Neural crest cell (in vitro differentiated cells): ENCODE measurements around the gene RPS18. TPM values are rescaled to one million over a fixed set of nuclear protein-coding genes. Genes with fewer than 3 reads are reported as not detected.

Experiments
- DNase-seq: peaks from one replicate; pipeline ENCODE4 v3.0.0; 2021; ENCODE audit warnings: low read depth, mixed read lengths, low spot score
- H3K27ac Mint-ChIP-seq: one replicate; pipeline ENCODE4 v1.8.0; 2021; ENCODE audit warnings: mild to moderate bottlenecking, mixed read lengths; ENCODE audit not compliant: unreplicated experiment
- H3K27me3 Mint-ChIP-seq: 2 replicates; pipeline ENCODE4 v1.8.0; 2021; ENCODE audit warnings: low read depth, mild to moderate bottlenecking, mixed read lengths
- H3K36me3 Mint-ChIP-seq: 2 replicates; pipeline ENCODE4 v1.8.0; 2021; ENCODE audit warnings: low read depth, mild to moderate bottlenecking, mixed read lengths
- H3K4me1 Mint-ChIP-seq: 2 replicates; pipeline ENCODE4 v1.8.0; 2021; ENCODE audit warnings: mixed read lengths
- H3K4me3 Mint-ChIP-seq: one replicate; pipeline ENCODE4 v1.8.0; 2021; ENCODE audit warnings: mild to moderate bottlenecking, mixed read lengths
- H3K9me3 Mint-ChIP-seq: 2 replicates; pipeline ENCODE4 v1.8.0; 2021; ENCODE audit warnings: mixed read lengths
- CTCF ChIP-seq: fragments of 200-600 bp; sonication (generic); conservative IDR thresholded peaks from 2 replicates; pipeline ENCODE4 v1.5.0; 2021; ENCODE audit warnings: antibody characterized with exemption, mild to moderate bottlenecking
- total RNA-seq: library from RNA; stranded (reverse); gene quantifications from 2 replicates; pipeline ENCODE4 v1.2.1, GENCODE V29; 2021

RPS18 gene
- total RNA-seq, 1 donor from 2014 or later = 2,299 TPM

- no peak for DNase-seq
- H3K9me3 Mint-ChIP-seq = no peaks in the 10 kb centered on the region
- peak overlapping the region; percentile 76 for H3K27ac Mint-ChIP-seq
- no peak for TF ChIP-seq CTCF
- H3K27me3 Mint-ChIP-seq = no peaks in the 10 kb centered on the region
- H3K4me1 Mint-ChIP-seq = peaks cover 31% of the 10 kb centered on the region
- peak overlapping the region; percentile 96 for H3K4me3 Mint-ChIP-seq
- H3K36me3 Mint-ChIP-seq = peaks cover 2% of the 10 kb centered on the region
Measured at GRCh38 chr6:33289784-33290315, 18.0 kb downstream of the RPS18 start.

DNA sequence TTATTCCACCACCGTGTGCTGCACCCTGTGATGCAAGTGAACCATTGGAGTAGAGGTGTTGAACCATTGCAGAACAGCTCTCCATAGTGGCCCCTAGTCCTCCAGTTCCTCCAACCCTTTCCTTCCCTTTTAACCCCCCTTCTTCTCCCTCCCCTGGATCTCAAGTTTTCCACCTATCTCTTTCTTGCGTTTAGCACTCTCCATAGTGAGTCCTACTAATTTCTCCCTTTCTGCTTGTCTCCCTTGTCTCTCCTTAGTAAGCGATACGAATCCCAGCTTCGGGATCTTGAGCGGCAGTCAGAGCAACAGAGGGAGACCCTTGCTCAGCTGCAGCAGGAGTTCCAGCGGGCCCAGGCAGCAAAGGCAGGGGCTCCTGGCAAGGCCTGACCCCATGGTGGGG is 18.6 kb downstream of the RPS18 start:
- peaks cover 31% of the 10 kb centered on the region for H3K4me1 Mint-ChIP-seq
- TF ChIP-seq CTCF = no peak
- peak overlapping the region; percentile 96 for H3K4me3 Mint-ChIP-seq
- peaks cover 2% of the 10 kb centered on the region for H3K36me3 Mint-ChIP-seq
- H3K27me3 Mint-ChIP-seq = no peaks in the 10 kb centered on the region
- no peak for DNase-seq
- H3K9me3 Mint-ChIP-seq = no peaks in the 10 kb centered on the region
- no peak overlapping the region for H3K27ac Mint-ChIP-seq

DNA sequence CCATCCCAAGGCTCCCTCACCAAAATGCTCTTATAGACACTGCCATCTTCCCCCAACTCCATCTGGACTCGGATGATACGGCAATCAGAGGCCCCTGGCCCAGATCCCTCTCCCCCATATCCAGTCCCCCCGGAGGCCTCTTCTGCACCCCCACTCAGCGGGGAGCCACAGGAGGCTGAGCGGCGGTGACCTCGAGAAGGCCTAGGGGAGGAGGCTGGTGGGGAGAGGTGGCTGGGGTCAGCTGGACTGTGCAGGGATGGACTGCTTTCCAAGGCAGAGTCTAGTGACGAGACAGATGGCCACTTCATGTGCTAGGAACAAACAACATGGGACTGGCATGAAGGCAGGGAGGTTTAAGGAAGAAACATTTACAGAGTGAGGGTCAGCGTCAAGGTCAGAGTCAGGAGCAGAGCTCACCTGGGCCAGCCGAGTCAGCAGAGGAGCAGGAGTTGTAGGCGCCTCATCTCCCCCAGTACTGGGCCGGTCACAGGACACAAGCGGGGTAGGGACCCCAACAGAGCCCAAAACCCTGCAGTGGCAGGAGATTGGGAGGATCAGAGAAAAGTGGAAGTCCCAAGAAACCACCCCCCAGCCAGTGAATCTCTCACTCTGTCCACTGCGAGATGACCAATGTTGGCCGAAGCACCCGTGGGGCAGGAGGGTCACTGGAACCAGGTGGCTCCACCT is 21.3 kb downstream of the RPS18 start:
- H3K36me3 Mint-ChIP-seq = no peaks in the 10 kb centered on the region
- DNase-seq = no peak

DNA sequence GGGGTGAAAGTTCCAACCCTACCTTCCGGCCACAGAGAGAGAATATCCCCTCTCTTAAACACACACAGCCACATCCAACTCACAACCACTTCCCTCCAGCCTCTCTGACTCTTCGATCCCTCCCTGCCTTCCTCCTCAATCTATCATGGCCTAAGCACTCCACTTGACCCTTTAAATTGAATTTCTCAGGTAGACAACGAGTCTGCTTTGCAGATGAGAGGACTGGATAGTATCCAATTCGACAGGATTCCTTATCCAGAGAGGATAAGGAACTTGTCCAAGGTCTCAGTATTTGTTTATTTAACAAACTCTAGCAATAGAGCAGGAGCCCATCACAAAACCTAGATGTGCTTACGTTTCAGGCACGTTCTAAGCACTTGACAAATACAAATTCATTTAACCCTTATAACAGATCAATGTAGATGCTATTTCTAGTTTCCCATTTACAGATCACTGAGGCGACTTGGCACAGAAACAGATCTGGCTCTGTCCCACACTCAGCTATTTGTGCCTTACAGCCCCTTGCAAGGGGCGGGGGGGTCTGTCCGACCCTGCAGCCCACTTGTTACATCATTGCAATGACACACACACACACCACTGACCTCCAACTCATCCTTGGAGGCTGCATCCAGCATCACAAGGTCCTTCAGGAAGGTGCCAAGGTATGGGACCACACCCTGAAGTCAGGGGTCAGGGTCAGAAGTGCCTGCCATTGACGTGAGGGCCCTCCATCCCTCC is 22.4 kb downstream of the RPS18 start:
- peak overlapping the region; percentile 36 for H3K4me3 Mint-ChIP-seq
- H3K9me3 Mint-ChIP-seq = no peaks in the 10 kb centered on the region
- TF ChIP-seq CTCF = no peak
- H3K4me1 Mint-ChIP-seq = peaks cover 37% of the 10 kb centered on the region
- H3K27ac Mint-ChIP-seq = no peak overlapping the region
- no peak for DNase-seq
- no peaks in the 10 kb centered on the region for H3K27me3 Mint-ChIP-seq
- H3K36me3 Mint-ChIP-seq = no peaks in the 10 kb centered on the region

More for the DNA sequence above, 21.3 kb downstream of the RPS18 start:
- no peaks in the 10 kb centered on the region for H3K27me3 Mint-ChIP-seq
- no peaks in the 10 kb centered on the region for H3K9me3 Mint-ChIP-seq
- no peak overlapping the region for H3K27ac Mint-ChIP-seq
- TF ChIP-seq CTCF = no peak
- H3K4me3 Mint-ChIP-seq = peak overlapping the region; percentile 52
- H3K4me1 Mint-ChIP-seq = peaks cover 42% of the 10 kb centered on the region

DNA sequence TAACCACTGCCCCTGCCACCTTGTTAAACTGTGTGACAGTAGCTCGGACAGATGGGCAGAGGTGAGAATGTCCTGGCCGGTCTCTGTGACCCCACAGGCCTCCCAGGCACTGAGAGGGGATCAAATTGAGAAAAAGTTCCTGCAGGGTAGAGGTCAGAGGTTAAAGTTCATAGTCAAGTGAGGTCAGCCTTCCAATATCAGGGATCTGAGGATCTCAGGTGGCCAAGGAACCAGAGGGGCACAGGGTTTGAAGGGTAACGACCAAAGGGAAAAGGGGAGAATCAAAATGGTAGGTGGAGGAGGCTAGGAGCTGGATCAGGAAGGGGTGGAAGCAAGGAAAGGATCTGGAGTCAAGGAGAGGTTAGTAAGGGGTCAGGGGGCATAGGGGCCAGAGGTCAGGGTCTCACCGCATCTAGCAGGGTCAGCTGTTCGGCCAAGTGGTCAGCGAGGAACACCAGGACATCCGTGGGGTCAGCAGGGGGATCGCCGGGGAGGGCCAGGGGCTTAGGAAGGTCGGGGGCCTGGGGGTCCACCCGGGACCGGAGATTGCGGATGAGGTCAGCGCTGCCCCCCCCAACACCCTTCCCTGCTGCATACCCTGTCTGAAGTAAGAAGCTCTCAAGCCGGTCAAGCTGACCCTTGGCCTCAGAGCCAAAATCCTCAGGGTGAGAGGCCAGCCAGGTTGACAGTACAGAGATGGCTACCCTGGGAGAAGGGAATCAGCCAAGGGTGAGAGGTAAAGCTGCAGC is 23.9 kb downstream of the RPS18 start:
- Mint-ChIP-seq H3K36me3 (no peaks in the 10 kb centered on the region), H3K27ac (no peak overlapping the region), H3K27me3 (no peaks in the 10 kb centered on the region), H3K9me3 (no peaks in the 10 kb centered on the region), H3K4me1 (peaks cover 36% of the 10 kb centered on the region), H3K4me3 (peak overlapping the region; percentile 87)
- TF ChIP-seq CTCF = no peak
- DNase-seq = no peak
